AG04450 (cell line): ENCODE results near the gene RRBP1. TPM values are rescaled to one million over a fixed set of nuclear protein-coding genes. Genes with fewer than 3 reads are reported as not detected.

Source experiments
- CTCF ChIA-PET: fragments of 300-600, 350-600 bp; formaldehyde crosslinking; extraction: SDS; loops from one replicate; lab custom pipeline; 2022; ENCODE audit warnings: antibody characterized with exemption, inconsistent platforms; lab: Charles Lee
- POLR2A ChIA-PET: fragments of 350-600 bp; formaldehyde crosslinking; extraction: SDS; loops from one replicate; lab custom pipeline; 2021; ENCODE audit warnings: antibody characterized with exemption, inconsistent platforms; lab: Yijun Ruan, JAX
- DNase-seq: peaks from one replicate; pipeline ENCODE4 v3.0.0-alpha.2; 2011; ENCODE audit warnings: low read depth, low spot score
- H3K27ac ChIP-seq: one replicate; pipeline ENCODE4 v1.5.1; 2012; ENCODE audit warnings: low read depth, low read length, control low read depth
- H3K27me3 ChIP-seq: one replicate; pipeline ENCODE4 v1.6.0; 2012; ENCODE audit warnings: low read length; ENCODE audit not compliant: control insufficient read depth, insufficient read depth
- H3K4me3 ChIP-seq: 2 replicates; pipeline ENCODE4 v1.5.1; 2011; ENCODE audit warnings: mild to moderate bottlenecking, low read depth, low read length, control low read depth
- H3K9me3 ChIP-seq: 2 replicates; pipeline ENCODE4 v1.5.1; 2012; ENCODE audit warnings: low read length; ENCODE audit not compliant: control insufficient read depth, insufficient read depth
- polyA plus RNA-seq: library from polyadenylated mRNA; depleted of rRNA; stranded (reverse); fragments of >200 nt; gene quantifications from 2 replicates; pipeline ENCODE4 v1.2.3, GENCODE V29; 2011
- TF ChIP-seq, protein P1 (sequence below): IDR thresholded peaks from 2 replicates; pipeline ENCODE4 v1.5.1; 2011; ENCODE audit warnings: low read depth, low read length, control low read depth, inconsistent platforms

RRBP1 gene
- polyA plus RNA-seq, 1 experiment, result 153 TPM

DNA sequence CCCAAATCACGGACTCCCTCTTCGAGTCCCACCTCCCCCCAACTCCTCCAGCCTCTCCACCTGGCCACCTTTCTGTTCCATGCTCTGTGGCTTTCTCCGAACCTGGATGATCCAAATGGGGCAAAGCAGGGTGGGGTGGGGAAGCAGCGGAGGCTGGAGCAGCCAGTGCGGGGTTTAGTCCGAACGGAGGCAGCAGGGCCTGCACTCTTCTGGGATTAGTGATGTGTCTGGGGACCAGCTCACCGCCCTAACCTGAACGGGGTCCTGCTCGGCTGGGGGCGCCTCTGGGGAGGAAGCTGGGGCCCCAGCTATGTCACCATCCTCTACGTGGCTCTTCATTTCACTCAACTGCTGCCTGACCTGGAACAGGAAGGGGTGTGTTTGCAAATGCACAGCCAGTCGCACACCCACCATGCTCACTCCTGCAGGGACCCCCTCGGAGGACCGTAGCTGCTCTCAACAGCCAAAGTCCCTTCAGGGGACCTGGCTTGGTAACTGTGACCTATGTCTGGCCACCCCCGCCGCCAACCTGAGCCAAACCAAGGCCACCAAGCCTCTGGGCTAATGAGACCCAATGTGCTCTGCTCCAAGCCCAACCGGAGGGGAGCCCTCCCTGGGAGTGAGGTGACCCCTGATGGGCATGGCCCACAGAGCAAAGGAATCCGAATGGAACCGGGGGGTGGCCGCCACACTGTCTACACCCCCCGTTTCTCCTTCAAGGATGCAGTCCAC, 65.4 kb downstream of the RRBP1 start:
- CTCF ChIA-PET, result interaction anchor here (0.8 to 2.4 kb wide), 7 partner anchors 15 to 339 kb away, joined by 3 to 11 read pairs (median 3); no protein-coding TSS in a partner anchor
- POLR2A ChIA-PET, result no interaction called here
- Histone ChIP-seq H3K9me3 (no peaks in the 10 kb centered on the region; the same call in 1 of the 2 replicates), H3K27ac (no peak overlapping the region), H3K27me3 (no peaks in the 10 kb centered on the region), H3K4me3 (no peak overlapping the region)
- TF ChIP-seq, protein P1, sequence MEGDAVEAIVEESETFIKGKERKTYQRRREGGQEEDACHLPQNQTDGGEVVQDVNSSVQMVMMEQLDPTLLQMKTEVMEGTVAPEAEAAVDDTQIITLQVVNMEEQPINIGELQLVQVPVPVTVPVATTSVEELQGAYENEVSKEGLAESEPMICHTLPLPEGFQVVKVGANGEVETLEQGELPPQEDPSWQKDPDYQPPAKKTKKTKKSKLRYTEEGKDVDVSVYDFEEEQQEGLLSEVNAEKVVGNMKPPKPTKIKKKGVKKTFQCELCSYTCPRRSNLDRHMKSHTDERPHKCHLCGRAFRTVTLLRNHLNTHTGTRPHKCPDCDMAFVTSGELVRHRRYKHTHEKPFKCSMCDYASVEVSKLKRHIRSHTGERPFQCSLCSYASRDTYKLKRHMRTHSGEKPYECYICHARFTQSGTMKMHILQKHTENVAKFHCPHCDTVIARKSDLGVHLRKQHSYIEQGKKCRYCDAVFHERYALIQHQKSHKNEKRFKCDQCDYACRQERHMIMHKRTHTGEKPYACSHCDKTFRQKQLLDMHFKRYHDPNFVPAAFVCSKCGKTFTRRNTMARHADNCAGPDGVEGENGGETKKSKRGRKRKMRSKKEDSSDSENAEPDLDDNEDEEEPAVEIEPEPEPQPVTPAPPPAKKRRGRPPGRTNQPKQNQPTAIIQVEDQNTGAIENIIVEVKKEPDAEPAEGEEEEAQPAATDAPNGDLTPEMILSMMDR, result no peak
- DNase-seq, result no peak

DNA sequence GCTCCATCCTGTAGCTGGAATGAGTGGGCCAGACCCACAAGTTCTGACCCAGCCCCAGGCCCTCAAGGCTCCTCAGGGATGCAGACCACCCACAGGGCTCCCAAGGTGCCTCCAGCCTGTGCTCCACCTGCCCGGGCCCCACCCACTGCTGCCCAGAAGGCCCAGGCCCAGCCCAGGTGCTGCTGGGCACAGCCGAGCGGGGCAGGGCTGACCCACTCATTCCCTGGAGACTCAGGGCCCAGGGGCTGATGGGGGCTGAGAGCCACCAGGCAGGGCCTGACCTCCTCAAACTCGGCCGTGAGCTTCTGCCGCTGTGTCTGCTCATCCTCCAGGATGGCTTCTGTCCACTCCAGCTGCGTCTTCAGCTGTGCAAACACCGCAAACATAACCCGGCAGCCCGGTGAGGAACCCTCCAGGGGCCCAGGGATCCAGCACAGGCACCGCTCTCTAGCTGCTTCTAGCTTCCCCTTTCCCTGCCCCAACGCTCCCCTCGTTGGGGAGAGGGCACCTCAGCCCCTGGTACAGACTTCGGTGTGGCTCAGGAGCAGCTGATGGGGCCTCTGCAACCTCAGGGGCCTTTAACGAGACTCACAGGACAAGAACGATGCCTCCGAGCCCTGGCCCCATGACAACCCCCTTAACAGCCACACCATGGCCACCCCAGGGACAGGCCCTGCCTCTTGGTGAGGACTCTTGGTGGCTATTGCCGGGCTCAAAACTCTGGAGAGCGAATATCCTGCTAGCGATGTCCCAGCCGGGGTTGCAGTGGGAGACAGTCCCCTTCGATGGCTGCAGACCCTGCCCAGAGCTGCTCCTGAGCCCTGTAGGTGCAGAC, 66.2 kb downstream of the RRBP1 start:
- POLR2A ChIA-PET, result no interaction called here
- CTCF ChIA-PET, result interaction anchor here (0.6 to 1.6 kb wide), 7 partner anchors 36 to 340 kb away, joined by 3 to 7 read pairs (median 3); no protein-coding TSS in a partner anchor
- DNase-seq, result no peak
- TF ChIP-seq, protein P1, result no peak
- no peaks in the 10 kb centered on the region for H3K27me3 ChIP-seq
- no peak overlapping the region for H3K4me3 ChIP-seq
- H3K9me3 ChIP-seq, result no peaks in the 10 kb centered on the region; the same call in 1 of the 2 replicates
- peak overlapping the region; percentile 31 for H3K27ac ChIP-seq

DNA sequence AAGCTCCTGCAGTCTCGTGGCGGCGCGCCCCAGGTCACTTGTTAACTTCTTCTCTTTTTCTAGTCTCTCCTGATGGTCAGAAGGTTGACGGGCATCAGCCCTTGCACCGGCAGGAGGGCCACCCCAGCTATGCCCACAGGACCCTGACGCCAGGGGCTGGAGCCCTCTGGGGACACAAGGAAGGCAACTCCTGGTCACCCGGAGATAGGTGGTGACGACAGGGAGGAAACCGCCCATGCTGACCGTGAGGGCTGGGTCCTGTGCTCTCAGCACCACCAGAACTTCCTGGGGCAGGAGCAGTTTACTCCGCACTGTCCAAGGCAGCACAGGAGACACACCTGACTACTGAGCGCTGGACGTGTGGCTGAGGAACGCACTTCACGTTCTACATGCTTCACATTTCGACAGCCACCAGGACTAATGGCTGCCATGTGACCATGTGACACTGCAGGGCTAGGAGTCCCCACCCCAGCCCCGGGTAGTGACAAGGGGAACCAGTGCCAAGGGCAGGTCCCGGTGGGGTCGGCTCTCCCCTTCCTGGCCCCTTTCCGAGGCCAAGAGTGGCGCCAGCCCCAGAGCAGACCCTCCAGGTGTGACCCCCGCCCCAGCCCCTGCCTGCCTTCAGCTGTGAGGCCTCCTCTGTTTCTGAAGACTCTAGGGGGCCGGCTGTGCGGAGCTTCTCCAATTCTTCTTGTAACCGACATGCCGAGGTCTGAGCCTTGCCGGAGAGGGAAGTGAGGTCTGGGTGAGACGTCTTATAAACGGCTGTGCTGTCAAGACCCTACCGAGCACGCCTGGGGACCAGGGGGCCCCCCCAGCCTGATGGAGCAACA, 67.0 kb downstream of the RRBP1 start:
- Histone ChIP-seq H3K27ac (peak overlapping the region; percentile 47), H3K4me3 (no peak overlapping the region), H3K9me3 (no peaks in the 10 kb centered on the region; the same call in 1 of the 2 replicates), H3K27me3 (no peaks in the 10 kb centered on the region)
- ChIA-PET CTCF (interaction anchor here (1.1 kb wide), 1 partner anchor 110 kb away, joined by 3 read pairs; no protein-coding TSS in a partner anchor), POLR2A (no interaction called here)
- TF ChIP-seq, protein P1, result no peak
- no peak for DNase-seq

DNA sequence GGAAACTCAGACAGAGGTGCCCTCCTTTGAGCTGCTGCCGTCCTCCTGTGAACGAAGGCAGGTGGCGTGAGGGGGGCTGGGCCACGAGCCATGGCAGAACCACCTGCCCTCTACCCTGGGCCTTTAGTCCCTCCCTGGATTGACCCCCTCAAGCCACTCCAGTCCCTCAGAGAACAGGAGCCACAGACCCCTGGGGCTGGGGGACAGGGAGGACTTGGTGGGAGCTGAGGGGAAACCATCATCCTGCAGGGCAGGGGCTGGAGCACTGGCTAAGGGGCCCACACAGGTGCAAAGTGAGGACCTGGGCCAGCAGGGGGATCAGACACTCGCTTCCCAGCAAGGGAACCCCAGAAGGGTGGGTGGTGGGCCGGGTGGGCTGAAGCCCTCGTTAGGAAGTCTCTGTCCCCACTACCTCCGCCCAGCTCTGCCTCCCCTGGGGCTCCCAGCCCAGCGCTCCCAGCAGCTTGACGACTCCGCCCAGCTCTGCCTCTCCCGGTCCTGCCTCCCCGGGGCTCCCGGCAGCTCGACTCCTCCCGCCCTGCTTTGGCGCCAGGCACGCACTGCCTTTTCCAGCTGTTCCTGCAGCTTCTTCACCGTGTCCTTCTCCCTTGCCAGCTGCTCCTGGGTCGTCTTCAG, 67.7 kb downstream of the RRBP1 start:
- H3K4me3 ChIP-seq, result no peak overlapping the region
- CTCF ChIA-PET, result interaction anchor here (0.6 kb wide), 1 partner anchor 110 kb away, joined by 5 read pairs; no protein-coding TSS in a partner anchor
- POLR2A ChIA-PET, result no interaction called here
- no peak for DNase-seq
- no peaks in the 10 kb centered on the region for H3K27me3 ChIP-seq
- H3K9me3 ChIP-seq, result no peaks in the 10 kb centered on the region; the same call in 1 of the 2 replicates
- peak overlapping the region; percentile 47 for H3K27ac ChIP-seq
- TF ChIP-seq, protein P1, result no peak
